Gastroesophageal sphincter (tissue), 4 donors: ENCODE data around the gene MCTP1. TPM values are rescaled to one million over a fixed set of nuclear protein-coding genes. Genes with fewer than 3 reads are reported as not detected.

Source experiments
- ATAC-seq: fragments of 150-250 bp; one replicate; pipeline ENCODE4 v1.9.1; 2016; ENCODE audit warnings: mild to moderate bottlenecking, moderate library complexity
- H3K27ac ChIP-seq, 4 donors: fragments of 200-600 bp; sonication (generic) in 3 of 4; 1 replicate in 3 of 4; 2 replicates in 1 of 4; pipeline ENCODE4 v1.5.1; 2016 to 2019
- H3K27me3 ChIP-seq: fragments of 200-600 bp; sonication (generic); one replicate; pipeline ENCODE4 v1.5.1; 2019
- H3K36me3 ChIP-seq, 2 donors: fragments of 200-600 bp; sonication (generic); one replicate each; pipeline ENCODE4 v1.5.1; 2019; ENCODE audit warnings: control low read depth in 1 of 2
- H3K4me1 ChIP-seq, 3 donors: fragments of 200-600 bp; sonication (generic); 1 replicate in 2 of 3; 2 replicates in 1 of 3; pipeline ENCODE4 v1.5.1; 2016 to 2019; ENCODE audit warnings: control low read depth in 2 of 3
- H3K4me3 ChIP-seq, 2 donors: fragments of 200-600 bp; sonication (generic); one replicate each; pipeline ENCODE4 v1.5.1; 2019; ENCODE audit warnings: mild to moderate bottlenecking in 1 of 2, moderate library complexity in 1 of 2
- H3K9me3 ChIP-seq, 3 donors: fragments of 200-600 bp; sonication (generic); one replicate each; pipeline ENCODE4 v1.5.1; 2017 to 2019; ENCODE audit warnings: control low read depth in 2 of 3
- CTCF ChIP-seq, 4 experiments: fragments of 200-600 bp in 2 of 4; fragments of 450-650 bp in 2 of 4; sonication (generic) in 1 of 4; IDR thresholded peaks; one replicate each; pipeline ENCODE4 v1.5.1; 2017 to 2019; ENCODE audit warnings: antibody characterized with exemption in 4 of 4, mild to moderate bottlenecking in 2 of 4, moderate library complexity in 2 of 4
- EP300 ChIP-seq: sonication (generic); formaldehyde crosslinking; IDR thresholded peaks from one replicate; pipeline ENCODE4 v1.6.1; 2017; ENCODE audit warnings: antibody characterized with exemption, mild to moderate bottlenecking
- POLR2A ChIP-seq, 2 donors: fragments of 450-650 bp; IDR thresholded peaks; one replicate each; pipeline ENCODE4 v1.6.1; 2017; ENCODE audit warnings: antibody characterized with exemption in 2 of 2, mild to moderate bottlenecking in 2 of 2, moderate library complexity in 1 of 2
- POLR2AphosphoS5 ChIP-seq: sonication (generic); formaldehyde crosslinking; IDR thresholded peaks from one replicate; pipeline ENCODE4 v1.6.1; 2017; ENCODE audit warnings: antibody characterized with exemption
- WGBS, 2 donors: methylation state at CpG; one replicate each; pipeline ENCODE4 v1.1.5; 2018; ENCODE audit warnings: low coverage in 1 of 2; 5-methylcytosine and 5-hydroxymethylcytosine counted together
- total RNA-seq, 4 donors: library from RNA; depleted of rRNA; stranded (reverse); fragments of >200 nt; gene quantifications; one replicate each; pipeline ENCODE4 v1.1.0, GENCODE V29; 2016

The MCTP1 gene
- total RNA-seq, 4 donors from 2014 or later, result 13.5 to 57.6 (median 21.9) TPM

- ATAC-seq, result no peak
- Histone ChIP-seq H3K9me3 (no peaks in the 10 kb centered on the region), H3K4me1 (no peaks in the 10 kb centered on the region), H3K36me3 (no peaks in the 10 kb centered on the region), H3K27me3 (no peaks in the 10 kb centered on the region), H3K4me3 (no peak overlapping the region), H3K27ac (no peak overlapping the region)
- TF ChIP-seq POLR2A (IDR thresholded peaks at IDR 0.05) (no peak), CTCF (IDR thresholded peaks at IDR 0.05) (no peak), POLR2AphosphoS5 (no peak)
- WGBS, 2 donors, result 64% methylated on average over 4 of the region's 4 CpGs; no CpG with 5 or more reads in 1 of the 2 donors
These were observed 90.0 kb downstream of the MCTP1 start for GRCh38 chr5:95194856-95195255.

GRCh38 chr5:95191330-95191729, 93.6 kb downstream of the MCTP1 start:
- TF ChIP-seq CTCF (IDR thresholded peaks at IDR 0.05) (no peak), POLR2AphosphoS5 (no peak), POLR2A (IDR thresholded peaks at IDR 0.05) (no peak), EP300 (no peak)
- ATAC-seq, result no peak
- no peaks in the 10 kb centered on the region for H3K9me3 ChIP-seq
- no peak overlapping the region for H3K4me3 ChIP-seq
- 87 to 90% methylated on average over 2 of the region's 2 CpGs for WGBS, 2 donors
- H3K36me3 ChIP-seq, result no peaks in the 10 kb centered on the region
- H3K27ac ChIP-seq, result no peak overlapping the region
- no peaks in the 10 kb centered on the region for H3K27me3 ChIP-seq
- no peaks in the 10 kb centered on the region for H3K4me1 ChIP-seq

GRCh38 chr5:95184924-95185323, 100.0 kb downstream of the MCTP1 start:
- TF ChIP-seq CTCF (IDR thresholded peaks at IDR 0.05) (no peak), EP300 (no peak), POLR2A (IDR thresholded peaks at IDR 0.05) (no peak), POLR2AphosphoS5 (no peak)
- Histone ChIP-seq H3K27ac (no peak overlapping the region), H3K4me1 (no peaks in the 10 kb centered on the region), H3K36me3 (no peaks in the 10 kb centered on the region), H3K9me3 (no peaks in the 10 kb centered on the region), H3K4me3 (no peak overlapping the region), H3K27me3 (no peaks in the 10 kb centered on the region)
- ATAC-seq, result no peak
- WGBS, 2 donors, result 63 to 72% methylated on average over 4 of the region's 4 CpGs

GRCh38 chr5:95181644-95182043, 103.2 kb downstream of the MCTP1 start:
- ATAC-seq, result no peak
- no peaks in the 10 kb centered on the region for H3K27me3 ChIP-seq
- H3K4me1 ChIP-seq, result no peaks in the 10 kb centered on the region
- TF ChIP-seq POLR2AphosphoS5 (no peak), EP300 (no peak), POLR2A (IDR thresholded peaks at IDR 0.05) (no peak), CTCF (IDR thresholded peaks at IDR 0.05) (no peak)
- no peak overlapping the region for H3K4me3 ChIP-seq
- peaks cover 0 to 3% (median 0%) of the 10 kb centered on the region in 3 donors for H3K9me3 ChIP-seq
- no peaks in the 10 kb centered on the region for H3K36me3 ChIP-seq
- no peak overlapping the region for H3K27ac ChIP-seq
- 75 to 76% methylated on average over 2 to 3 of the region's 3 CpGs for WGBS, 2 donors

GRCh38 chr5:95178046-95178651, 106.7 kb downstream of the MCTP1 start:
- H3K27me3 ChIP-seq, result no peaks in the 10 kb centered on the region
- H3K9me3 ChIP-seq, result peaks cover 0 to 3% (median 0%) of the 10 kb centered on the region in 3 donors
- no peaks in the 10 kb centered on the region for H3K36me3 ChIP-seq
- no peak overlapping the region for H3K27ac ChIP-seq
- H3K4me3 ChIP-seq, result no peak overlapping the region
- 33 to 63% methylated on average over 2 of the region's 4 CpGs for WGBS, 2 donors
- ATAC-seq, result no peak
- no peaks in the 10 kb centered on the region for H3K4me1 ChIP-seq
- TF ChIP-seq CTCF (IDR thresholded peaks at IDR 0.05), result no peak
- no peak for TF ChIP-seq POLR2AphosphoS5
- no peak for TF ChIP-seq POLR2A (IDR thresholded peaks at IDR 0.05)
- no peak for TF ChIP-seq EP300
